Glomerular visceral epithelial cell (primary cell): Measurements from ENCODE around the gene PRM1.
"Not testable (repeated sequence)": the region's sequence is repeated elsewhere in the genome, so short reads cannot be mapped to it uniquely, and the experiment has no call there.

Experiments
- DNase-seq: peaks from one replicate; pipeline ENCODE4 v3.0.0-alpha.2; 2016; ENCODE audit errors: extremely low spot score

The PRM1 gene

GRCh38 chr16:11298143-11298900 is 17.2 kb upstream of the PRM1 start:
- no peak for DNase-seq

DNA sequence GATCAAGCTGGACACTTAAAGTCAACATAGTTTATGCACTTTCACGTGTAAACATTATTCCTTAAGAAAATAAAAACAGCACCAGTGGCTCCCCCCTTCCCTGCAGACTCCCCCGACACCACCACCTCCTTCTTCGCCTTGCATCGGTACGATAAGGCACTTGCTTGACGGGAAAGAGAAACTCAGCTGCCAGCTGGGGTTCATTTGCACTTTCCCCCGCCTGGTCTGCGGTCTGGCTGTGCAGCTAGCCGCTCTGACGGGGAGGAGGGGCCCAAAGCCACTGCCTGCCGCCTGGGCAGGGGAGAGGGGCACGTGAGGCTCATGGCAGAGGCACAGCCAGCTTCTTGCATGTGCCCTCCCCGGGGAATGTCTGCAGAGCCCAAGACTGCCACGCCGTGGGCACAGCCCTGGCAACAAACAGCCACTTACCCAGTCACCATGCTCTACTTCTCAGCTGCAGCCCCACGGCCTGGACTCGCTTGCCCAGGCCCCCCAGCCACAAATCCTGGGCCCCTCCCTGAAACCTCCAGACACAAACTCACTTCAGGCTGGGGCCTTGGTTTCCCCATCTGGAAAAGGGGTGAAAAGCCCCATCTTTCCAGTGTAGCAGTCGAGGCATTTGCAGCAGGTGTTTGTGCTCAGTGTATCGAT is 16.5 kb upstream of the PRM1 start:
- DNase-seq: peak; percentile 87

DNA sequence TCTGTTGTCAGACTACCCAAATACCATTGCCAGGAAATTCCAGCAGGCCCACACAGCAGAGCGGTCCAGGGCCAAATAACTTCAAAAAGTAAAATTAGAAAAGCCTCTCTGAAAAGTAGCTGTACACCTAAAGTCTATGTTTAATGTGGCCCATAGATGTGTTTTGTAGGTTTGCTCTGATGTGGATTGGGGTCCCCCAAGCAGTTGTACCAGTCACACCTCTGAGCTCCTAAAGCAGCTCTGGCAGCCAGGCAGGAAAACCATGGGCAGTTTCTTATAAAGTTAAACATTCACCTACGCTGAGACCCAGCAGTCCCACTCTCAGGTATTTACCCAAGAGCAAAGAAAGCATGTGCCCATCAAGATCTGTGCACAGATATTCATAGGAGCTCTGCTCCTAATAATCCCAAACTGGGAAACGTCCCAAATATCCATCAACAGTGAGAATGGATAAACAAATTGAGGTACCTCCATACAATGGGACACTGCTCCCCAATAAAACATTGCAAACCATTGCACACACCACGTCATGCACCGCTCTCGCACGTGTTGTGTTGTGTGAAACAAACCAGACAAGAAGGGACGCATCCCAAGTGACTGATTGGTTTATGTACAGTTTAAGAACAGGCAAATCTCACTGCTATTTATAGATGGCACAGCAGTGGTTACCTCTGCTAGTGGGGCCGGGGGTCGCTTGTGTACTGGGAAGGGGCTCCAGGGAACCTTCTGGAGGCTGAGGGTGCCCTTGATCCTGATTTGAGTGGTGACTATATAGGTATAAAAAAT is 15.8 kb upstream of the PRM1 start:
- DNase-seq: no peak

DNA sequence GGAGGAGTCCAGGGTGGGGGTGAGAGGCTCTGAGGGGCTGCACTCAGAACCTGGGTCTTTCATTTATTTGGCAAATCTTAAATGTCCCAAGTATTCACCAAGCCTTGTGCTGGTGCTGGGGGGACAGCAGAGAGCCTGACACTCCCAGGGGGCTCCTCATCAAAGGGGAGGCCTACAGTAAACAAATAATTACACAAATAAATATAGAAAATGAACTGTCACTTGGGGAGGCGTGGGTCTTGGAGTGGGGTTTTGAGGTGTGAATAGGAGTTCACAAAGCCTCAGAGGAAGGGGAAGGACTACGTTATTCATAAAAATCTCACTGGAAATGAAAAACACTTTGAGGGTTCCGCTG is 15.2 kb upstream of the PRM1 start:
- no peak for DNase-seq

GRCh38 chr16:11295672-11296071 is 14.5 kb upstream of the PRM1 start:
- no peak for DNase-seq

DNA sequence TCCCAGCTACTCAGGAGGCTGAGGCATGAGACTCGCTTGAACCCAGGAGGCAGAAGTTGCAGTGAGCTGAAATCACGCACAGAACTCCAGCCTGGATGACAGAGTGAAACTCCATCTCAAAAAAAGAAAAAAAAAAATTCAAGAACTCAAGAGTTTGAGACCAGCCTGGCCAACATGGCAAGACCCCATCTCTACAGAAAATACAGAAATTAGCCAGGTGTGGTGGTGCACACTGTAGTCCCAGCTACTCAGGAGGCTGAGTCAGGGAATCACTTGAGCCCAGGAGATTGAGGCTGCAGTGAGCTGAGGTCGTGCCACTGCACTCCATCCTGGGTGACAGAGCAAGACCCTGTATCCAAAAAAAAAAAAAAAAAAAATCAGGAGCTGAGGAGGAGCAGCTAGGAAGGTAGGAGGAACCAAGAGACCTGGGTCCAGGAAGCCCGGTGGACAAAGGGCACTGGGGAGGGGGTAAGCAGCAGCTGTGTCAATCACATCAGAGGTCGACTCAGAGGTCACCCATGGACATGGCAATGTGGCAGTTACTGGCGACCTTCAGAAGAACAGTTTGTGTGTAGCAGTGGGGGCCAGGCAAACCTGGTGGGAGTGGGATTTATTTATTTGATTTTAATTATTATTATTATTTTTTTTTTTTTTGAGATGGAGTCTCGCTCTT is 11.1 kb upstream of the PRM1 start:
- no peak for DNase-seq

- DNase-seq: no peak
Observed at GRCh38 chr16:11291091-11291703, 10.1 kb upstream of the PRM1 start.

GRCh38 chr16:11290102-11290893 is 9.2 kb upstream of the PRM1 start:
- no peak for DNase-seq

DNA sequence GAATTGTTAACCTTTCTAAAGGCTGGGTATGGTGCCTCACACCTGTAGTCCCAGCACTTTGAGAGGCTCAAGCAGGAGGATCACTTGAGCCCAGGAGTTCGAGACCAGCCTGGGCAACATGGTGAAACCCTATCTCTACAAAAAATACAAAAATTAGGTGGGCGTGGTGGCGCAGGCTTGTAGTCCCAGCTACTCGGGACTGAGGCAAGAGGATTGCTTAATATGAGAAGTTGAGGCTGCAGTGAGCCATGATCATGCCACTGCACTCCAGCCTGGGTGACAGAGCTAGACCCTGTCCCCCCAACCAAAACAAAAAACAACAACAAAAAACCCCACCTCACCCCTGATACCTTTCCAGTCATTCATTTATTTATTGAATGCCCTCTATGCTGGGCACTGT is 8.6 kb upstream of the PRM1 start:
- DNase-seq: not testable (repeated sequence)

GRCh38 chr16:11289202-11289601 is 8.1 kb upstream of the PRM1 start:
- no peak for DNase-seq

GRCh38 chr16:11285842-11286241 is 4.7 kb upstream of the PRM1 start:
- no peak for DNase-seq

GRCh38 chr16:11283820-11284248 is 2.7 kb upstream of the PRM1 start:
- no peak for DNase-seq

GRCh38 chr16:11278681-11279628 is 2.2 kb downstream of the PRM1 start:
- DNase-seq: no peak

- no peak for DNase-seq
Observed at GRCh38 chr16:11277607-11278337, 3.4 kb downstream of the PRM1 start.

GRCh38 chr16:11276896-11277593 is 4.1 kb downstream of the PRM1 start:
- DNase-seq: no peak

GRCh38 chr16:11276143-11276895 is 4.8 kb downstream of the PRM1 start, which contains the start of gene PRM2:
Gene PRM2 (minus strand): TSS chr16:11276480. CDS start chr16:11276370, 110 bp downstream.
- no peak for DNase-seq

GRCh38 chr16:11274964-11275363 is 6.2 kb downstream of the PRM1 start:
- DNase-seq: no peak
